Stomach (tissue), 9 donors: ENCODE data around the gene IQCH. TPM values are rescaled to one million over a fixed set of nuclear protein-coding genes. Genes with fewer than 3 reads are reported as not detected.
A peak's percentile ranks its signal among the peaks of the same experiment; 100 is the strongest.

Experiments used
- DNase-seq, 2 donors: peaks; one replicate each; pipeline versions ENCODE4 v3.0.0 to v3.0.0-alpha.2; 2013 to 2019
- H3K27ac ChIP-seq, 5 donors: fragments of 200-600 bp in 4 of 5; sonication (generic) in 4 of 5; one replicate each; pipeline ENCODE4 v1.5.1; 2013 to 2019; ENCODE audit warnings: mild to moderate bottlenecking in 1 of 5, moderate library complexity in 1 of 5
- H3K27me3 ChIP-seq, 3 donors: fragments of 200-600 bp; sonication (generic); one replicate each; pipeline ENCODE4 v1.5.1; 2017 to 2019; ENCODE audit warnings: mixed run types in 1 of 3
- H3K36me3 ChIP-seq, 4 donors: fragments of 200-600 bp; sonication (generic); 1 replicate in 3 of 4; 2 replicates in 1 of 4; pipeline ENCODE4 v1.5.1; 2016 to 2019
- H3K4me1 ChIP-seq, 4 donors: fragments of 200-600 bp; sonication (generic); one replicate each; pipeline ENCODE4 v1.5.1; 2016 to 2019
- H3K4me3 ChIP-seq, 4 donors: fragments of 200-600 bp; sonication (generic) in 3 of 4; one replicate each; pipeline ENCODE4 v1.5.1; 2016 to 2019; ENCODE audit warnings: mild to moderate bottlenecking in 1 of 4
- H3K9me3 ChIP-seq, 4 donors: fragments of 200-600 bp; sonication (generic); one replicate each; pipeline ENCODE4 v1.5.1; 2016 to 2019
- CTCF ChIP-seq, 7 experiments: fragments of 450-650 bp in 4 of 7; fragments of 200-600 bp in 3 of 7; sonication (generic) in 3 of 7; IDR thresholded peaks; one replicate each; pipeline ENCODE4 v1.5.1; 2016 to 2019; ENCODE audit warnings: antibody characterized with exemption in 7 of 7, control low read depth in 2 of 7, mild to moderate bottlenecking in 1 of 7
- EP300 ChIP-seq: sonication (generic); formaldehyde crosslinking; IDR thresholded peaks from one replicate; pipeline ENCODE4 v1.6.1; 2017; ENCODE audit warnings: antibody characterized with exemption
- POLR2A ChIP-seq, 4 donors: fragments of 450-650 bp; IDR thresholded peaks; one replicate each; pipeline ENCODE4 v1.6.1; 2016; ENCODE audit warnings: antibody characterized with exemption in 4 of 4, control low read depth in 2 of 4, mild to moderate bottlenecking in 1 of 4, moderate library complexity in 1 of 4
- POLR2AphosphoS5 ChIP-seq, 3 donors: sonication (generic); formaldehyde crosslinking; IDR thresholded peaks; one replicate each; pipeline ENCODE4 v1.6.1; 2016; ENCODE audit warnings: antibody characterized with exemption in 3 of 3
- WGBS, 5 donors: extraction: QIAGEN DNeasy Blood & Tissue Kit in 3 of 5; methylation state at CpG; one replicate each; pipeline versions ENCODE4 v1.1.5 to v1.1.7; 2013 to 2018; 5-methylcytosine and 5-hydroxymethylcytosine counted together
- intact Hi-C: fragments of 100-400 bp; cut with DNase I; formaldehyde crosslinking; loops from one replicate; pipeline ENCODE4 v1.15.1; 2023; ENCODE audit warnings: low total_unique reads
- polyA plus RNA-seq, 3 donors: library from polyadenylated mRNA; stranded (reverse); fragments of 200-250 nt; gene quantifications; one replicate each; pipeline ENCODE4 v1.2.3, GENCODE V29; 2013
- total RNA-seq, 5 donors: library from RNA; depleted of rRNA; stranded (reverse); fragments of >200 nt; gene quantifications; one replicate each; pipeline versions ENCODE4 v1.1.0 to v1.2.3, GENCODE V29; 2014 to 2016
- donor health status: healthy with polysubstance abuse.
- donor health status: Bipolar disorder and iron deficiency.
- donor health status: healthy.

The IQCH gene
- total and polyA plus RNA-seq, 8 donors, result 0.25 to 9.4 (median 1.7) TPM; not detected in 1

- 72 to 81% (median 79%) methylated on average over 5 of the region's 5 CpGs for WGBS, 5 donors
- Histone ChIP-seq H3K27me3 (no peaks in the 10 kb centered on the region), H3K27ac (no peak overlapping the region), H3K4me1 (no peaks in the 10 kb centered on the region), H3K36me3 (no peaks in the 10 kb centered on the region), H3K4me3 (no peak overlapping the region), H3K9me3 (no peaks in the 10 kb centered on the region)
- TF ChIP-seq POLR2A (IDR thresholded peaks at IDR 0.05) (no peak), EP300 (no peak), POLR2AphosphoS5 (IDR thresholded peaks at IDR 0.05) (no peak), CTCF (IDR thresholded peaks at IDR 0.05) (no peak)
- intact Hi-C loops, result no loop called here
- DNase-seq, result no peak
Observed at GRCh38 chr15:67474405-67475110, 220.0 kb downstream of the IQCH start.

GRCh38 chr15:67479781-67480505, 225.4 kb downstream of the IQCH start:
- no peak overlapping the region for H3K27ac ChIP-seq
- WGBS, 5 donors, result 69 to 87% (median 85%) methylated on average over 5 of the region's 5 CpGs

GRCh38 chr15:67480741-67481140, 226.2 kb downstream of the IQCH start:
- 65 to 92% (median 80%) methylated on average over 1 of the region's 1 CpG for WGBS, 5 donors
- TF ChIP-seq EP300 (no peak), CTCF (IDR thresholded peaks at IDR 0.05) (no peak), POLR2AphosphoS5 (IDR thresholded peaks at IDR 0.05) (no peak), POLR2A (IDR thresholded peaks at IDR 0.05) (no peak)
- intact Hi-C loops, result no loop called here

More at GRCh38 chr15:67479781-67480505, 225.4 kb downstream of the IQCH start:
- Histone ChIP-seq H3K36me3 (no peaks in the 10 kb centered on the region), H3K27me3 (no peaks in the 10 kb centered on the region), H3K4me1 (no peaks in the 10 kb centered on the region), H3K9me3 (no peaks in the 10 kb centered on the region), H3K4me3 (no peak overlapping the region)
- TF ChIP-seq CTCF (IDR thresholded peaks at IDR 0.05) (no peak), EP300 (no peak), POLR2A (IDR thresholded peaks at IDR 0.05) (no peak), POLR2AphosphoS5 (IDR thresholded peaks at IDR 0.05) (no peak)
- intact Hi-C loops, result no loop called here
- DNase-seq, result peak in 1 of 2 donors; percentile 47

GRCh38 chr15:67481680-67482079, 227.1 kb downstream of the IQCH start:
- Histone ChIP-seq H3K27me3 (no peaks in the 10 kb centered on the region), H3K4me3 (no peak overlapping the region), H3K4me1 (no peaks in the 10 kb centered on the region), H3K27ac (no peak overlapping the region), H3K36me3 (no peaks in the 10 kb centered on the region), H3K9me3 (no peaks in the 10 kb centered on the region)
- WGBS, 5 donors, result 88 to 94% (median 90%) methylated on average over 2 of the region's 2 CpGs
- TF ChIP-seq POLR2A (IDR thresholded peaks at IDR 0.05) (no peak), POLR2AphosphoS5 (IDR thresholded peaks at IDR 0.05) (no peak)
- intact Hi-C loops, result no loop called here
- no peak for DNase-seq

More at GRCh38 chr15:67480741-67481140, 226.2 kb downstream of the IQCH start:
- no peaks in the 10 kb centered on the region for H3K4me1 ChIP-seq
- no peaks in the 10 kb centered on the region for H3K36me3 ChIP-seq
- no peaks in the 10 kb centered on the region for H3K27me3 ChIP-seq
- H3K27ac ChIP-seq, result no peak overlapping the region
- H3K9me3 ChIP-seq, result no peaks in the 10 kb centered on the region
- no peak overlapping the region for H3K4me3 ChIP-seq
- no peak for DNase-seq
